Measurements from ENCODE around the gene PEX19.
"Not testable (repeated sequence)": the region's sequence is repeated elsewhere in the genome, so short reads cannot be mapped to it uniquely, and the experiment has no call there.

PEX19 gene

GRCh38 chr1:160291248-160292220, 6.6 kb upstream of the PEX19 start:
- no peak overlapping the region for H3K4me2 ChIP-seq (ENCODE audit: low read length)
- TF ChIP-seq, protein P1, sequence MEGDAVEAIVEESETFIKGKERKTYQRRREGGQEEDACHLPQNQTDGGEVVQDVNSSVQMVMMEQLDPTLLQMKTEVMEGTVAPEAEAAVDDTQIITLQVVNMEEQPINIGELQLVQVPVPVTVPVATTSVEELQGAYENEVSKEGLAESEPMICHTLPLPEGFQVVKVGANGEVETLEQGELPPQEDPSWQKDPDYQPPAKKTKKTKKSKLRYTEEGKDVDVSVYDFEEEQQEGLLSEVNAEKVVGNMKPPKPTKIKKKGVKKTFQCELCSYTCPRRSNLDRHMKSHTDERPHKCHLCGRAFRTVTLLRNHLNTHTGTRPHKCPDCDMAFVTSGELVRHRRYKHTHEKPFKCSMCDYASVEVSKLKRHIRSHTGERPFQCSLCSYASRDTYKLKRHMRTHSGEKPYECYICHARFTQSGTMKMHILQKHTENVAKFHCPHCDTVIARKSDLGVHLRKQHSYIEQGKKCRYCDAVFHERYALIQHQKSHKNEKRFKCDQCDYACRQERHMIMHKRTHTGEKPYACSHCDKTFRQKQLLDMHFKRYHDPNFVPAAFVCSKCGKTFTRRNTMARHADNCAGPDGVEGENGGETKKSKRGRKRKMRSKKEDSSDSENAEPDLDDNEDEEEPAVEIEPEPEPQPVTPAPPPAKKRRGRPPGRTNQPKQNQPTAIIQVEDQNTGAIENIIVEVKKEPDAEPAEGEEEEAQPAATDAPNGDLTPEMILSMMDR (IDR thresholded peaks at IDR 0.05; ENCODE audit: low read depth, low read length), result peak; percentile 93
- TF ChIP-seq EZH2phosphoT487 (IDR thresholded peaks at IDR 0.05; ENCODE audit: low read depth), result no peak
- peak overlapping the region; percentile 18 for H3K27ac ChIP-seq (ENCODE audit: low read length)
- H3K9ac ChIP-seq (ENCODE audit: low read length), result no peak overlapping the region
- peaks cover 70% of the 10 kb centered on the region for H3K36me3 ChIP-seq (replicated peaks; ENCODE audit: low read depth, low read length)
- no peaks in the 10 kb centered on the region for H3K27me3 ChIP-seq (ENCODE audit: low read depth, low read length)
- H3K79me2 ChIP-seq (ENCODE audit: low read length), result no peaks in the 10 kb centered on the region
- no peaks in the 10 kb centered on the region for H3K4me1 ChIP-seq (ENCODE audit: low read length)
- no peaks in the 10 kb centered on the region for H3K9me3 ChIP-seq (ENCODE audit: insufficient read depth, low read length)
- H4K20me1 ChIP-seq (ENCODE audit: insufficient read depth, low read length), result 0 out of 2 replicates have a peak, but pooled peaks cover 5% of the 10 kb centered on the region
- H3K4me3 ChIP-seq (ENCODE audit: low read length), result no peak overlapping the region
- H2AFZ ChIP-seq (ENCODE audit: low read depth, low read length), result no peak overlapping the region

DNA sequence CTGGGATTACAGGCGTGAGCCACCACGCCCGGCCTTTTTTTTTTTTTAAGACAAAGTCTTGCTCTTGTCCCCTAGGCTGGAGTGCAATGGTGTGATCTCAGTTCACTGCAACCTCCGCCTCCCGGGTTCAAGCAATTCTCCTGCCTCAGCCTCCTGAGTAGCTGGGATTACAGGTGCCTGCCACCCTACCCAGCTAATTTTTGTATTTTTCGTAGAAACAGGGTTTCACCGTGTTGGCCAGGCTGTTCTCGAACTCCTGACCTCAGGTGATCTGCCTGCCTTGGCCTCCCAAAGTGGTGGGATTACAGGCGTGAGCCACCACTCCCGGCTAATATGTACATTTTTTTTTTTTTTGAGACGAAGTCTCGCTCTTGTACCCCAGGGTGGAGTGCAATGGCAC, 2.8 kb upstream of the PEX19 start:
- H3K27me3 ChIP-seq (ENCODE audit: low read depth, low read length); H4K20me1 ChIP-seq (ENCODE audit: insufficient read depth, low read length); H3K9me3 ChIP-seq (ENCODE audit: insufficient read depth, low read length); H2AFZ ChIP-seq (ENCODE audit: low read depth, low read length); H3K9ac ChIP-seq (ENCODE audit: low read length); H3K4me2 ChIP-seq (ENCODE audit: low read length); H3K4me3 ChIP-seq (ENCODE audit: low read length); H3K27ac ChIP-seq (ENCODE audit: low read length): not testable (repeated sequence)
- peaks cover 38% of the 10 kb centered on the region for H3K36me3 ChIP-seq (replicated peaks; ENCODE audit: low read depth, low read length)
- peaks cover 17% of the 10 kb centered on the region for H3K79me2 ChIP-seq (ENCODE audit: low read length)
- peaks cover 13% of the 10 kb centered on the region for H3K4me1 ChIP-seq (ENCODE audit: low read length)

GRCh38 chr1:160285506-160285905, 573 bp upstream of the PEX19 start:
- Histone ChIP-seq H3K4me1 (ENCODE audit: low read length) (peaks cover 13% of the 10 kb centered on the region), H2AFZ (ENCODE audit: low read depth, low read length) (peak overlapping the region; percentile 83; the same call in 1 of the 2 replicates), H3K79me2 (ENCODE audit: low read length) (peaks cover 17% of the 10 kb centered on the region), H3K9ac (ENCODE audit: low read length) (no peak overlapping the region), H3K27ac (ENCODE audit: low read length) (no peak overlapping the region), H3K27me3 (ENCODE audit: low read depth, low read length) (no peaks in the 10 kb centered on the region), H4K20me1 (ENCODE audit: insufficient read depth, low read length) (no peaks in the 10 kb centered on the region), H3K4me2 (ENCODE audit: low read length) (peak overlapping the region; percentile 78), H3K36me3 (replicated peaks; ENCODE audit: low read depth, low read length) (peaks cover 28% of the 10 kb centered on the region), H3K4me3 (ENCODE audit: low read length) (peak overlapping the region; percentile 94), H3K9me3 (ENCODE audit: insufficient read depth, low read length) (no peaks in the 10 kb centered on the region)
- TF ChIP-seq, protein P1 (IDR thresholded peaks at IDR 0.05; ENCODE audit: low read depth, low read length), result no peak
- TF ChIP-seq EZH2phosphoT487 (IDR thresholded peaks at IDR 0.05; ENCODE audit: low read depth), result no peak

GRCh38 chr1:160284220-160284781, 632 bp downstream of the PEX19 start:
- Histone ChIP-seq H2AFZ (ENCODE audit: low read depth, low read length) (peak overlapping the region; percentile 39; the same call in 1 of the 2 replicates), H3K27me3 (ENCODE audit: low read depth, low read length) (no peaks in the 10 kb centered on the region), H3K9ac (ENCODE audit: low read length) (peak overlapping the region; percentile 93), H3K9me3 (ENCODE audit: insufficient read depth, low read length) (no peaks in the 10 kb centered on the region), H3K36me3 (replicated peaks; ENCODE audit: low read depth, low read length) (peaks cover 27% of the 10 kb centered on the region), H3K4me3 (ENCODE audit: low read length) (peak overlapping the region; percentile 94), H3K79me2 (ENCODE audit: low read length) (peaks cover 17% of the 10 kb centered on the region), H3K4me1 (ENCODE audit: low read length) (peaks cover 13% of the 10 kb centered on the region), H3K4me2 (ENCODE audit: low read length) (peak overlapping the region; percentile 96), H4K20me1 (ENCODE audit: insufficient read depth, low read length) (no peaks in the 10 kb centered on the region), H3K27ac (ENCODE audit: low read length) (peak overlapping the region; percentile 42)
- TF ChIP-seq EZH2phosphoT487 (IDR thresholded peaks at IDR 0.05; ENCODE audit: low read depth), result no peak
- TF ChIP-seq, protein P1 (IDR thresholded peaks at IDR 0.05; ENCODE audit: low read depth, low read length), result no peak

Measured in OCI-LY3 (cell line).